Measurements from ENCODE around the gene ZNF407.

Gene ZNF407

DNA sequence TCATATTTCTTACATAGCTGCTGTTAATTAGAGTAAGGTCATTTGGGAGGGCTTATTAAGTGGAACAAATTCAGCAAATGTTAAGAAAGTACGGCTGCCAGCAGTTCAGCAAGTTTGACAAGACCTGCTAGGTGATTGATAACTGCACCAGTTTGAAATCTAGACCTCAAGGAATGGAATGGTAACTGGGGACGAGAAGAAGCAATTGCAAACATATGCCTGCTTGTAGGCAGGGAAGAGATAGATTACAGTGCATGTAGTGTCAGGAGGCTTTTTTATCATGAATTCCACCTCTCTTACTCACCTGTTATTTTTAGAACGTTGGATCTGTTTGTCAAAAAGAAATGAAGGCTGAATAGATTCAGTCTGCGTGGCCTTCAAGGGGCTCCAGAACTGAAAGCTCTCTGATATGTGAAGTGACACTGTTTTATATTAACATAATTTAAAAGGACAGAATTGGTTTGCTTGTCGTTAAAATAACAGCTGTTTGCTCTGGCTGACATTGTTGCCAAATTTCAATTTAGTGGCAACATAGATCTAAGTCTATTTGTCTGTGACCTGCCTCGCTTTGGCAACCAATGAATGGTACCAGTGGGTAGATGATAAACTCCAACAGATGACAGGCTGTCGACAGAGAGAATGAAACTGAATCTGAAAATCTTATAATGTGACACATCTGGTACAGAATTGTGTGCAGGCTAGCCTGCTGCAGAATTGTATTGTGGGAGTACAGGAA, 199.3 kb downstream of the ZNF407 start:
- no peaks in the 10 kb centered on the region for H3K27me3 Mint-ChIP-seq (ENCODE audit: low read depth, poor library complexity)
- no peaks in the 10 kb centered on the region for H3K36me3 Mint-ChIP-seq (ENCODE audit: low read depth)
- peaks cover 18% of the 10 kb centered on the region for H3K4me1 Mint-ChIP-seq
- no peak overlapping the region for H3K4me3 Mint-ChIP-seq
- H3K27ac Mint-ChIP-seq, result no peak overlapping the region
- DNase-seq, result no peak
- TF ChIP-seq, protein P1, sequence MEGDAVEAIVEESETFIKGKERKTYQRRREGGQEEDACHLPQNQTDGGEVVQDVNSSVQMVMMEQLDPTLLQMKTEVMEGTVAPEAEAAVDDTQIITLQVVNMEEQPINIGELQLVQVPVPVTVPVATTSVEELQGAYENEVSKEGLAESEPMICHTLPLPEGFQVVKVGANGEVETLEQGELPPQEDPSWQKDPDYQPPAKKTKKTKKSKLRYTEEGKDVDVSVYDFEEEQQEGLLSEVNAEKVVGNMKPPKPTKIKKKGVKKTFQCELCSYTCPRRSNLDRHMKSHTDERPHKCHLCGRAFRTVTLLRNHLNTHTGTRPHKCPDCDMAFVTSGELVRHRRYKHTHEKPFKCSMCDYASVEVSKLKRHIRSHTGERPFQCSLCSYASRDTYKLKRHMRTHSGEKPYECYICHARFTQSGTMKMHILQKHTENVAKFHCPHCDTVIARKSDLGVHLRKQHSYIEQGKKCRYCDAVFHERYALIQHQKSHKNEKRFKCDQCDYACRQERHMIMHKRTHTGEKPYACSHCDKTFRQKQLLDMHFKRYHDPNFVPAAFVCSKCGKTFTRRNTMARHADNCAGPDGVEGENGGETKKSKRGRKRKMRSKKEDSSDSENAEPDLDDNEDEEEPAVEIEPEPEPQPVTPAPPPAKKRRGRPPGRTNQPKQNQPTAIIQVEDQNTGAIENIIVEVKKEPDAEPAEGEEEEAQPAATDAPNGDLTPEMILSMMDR (IDR thresholded peaks at IDR 0.05), result no peak
- no peaks in the 10 kb centered on the region for H3K9me3 Mint-ChIP-seq

DNA sequence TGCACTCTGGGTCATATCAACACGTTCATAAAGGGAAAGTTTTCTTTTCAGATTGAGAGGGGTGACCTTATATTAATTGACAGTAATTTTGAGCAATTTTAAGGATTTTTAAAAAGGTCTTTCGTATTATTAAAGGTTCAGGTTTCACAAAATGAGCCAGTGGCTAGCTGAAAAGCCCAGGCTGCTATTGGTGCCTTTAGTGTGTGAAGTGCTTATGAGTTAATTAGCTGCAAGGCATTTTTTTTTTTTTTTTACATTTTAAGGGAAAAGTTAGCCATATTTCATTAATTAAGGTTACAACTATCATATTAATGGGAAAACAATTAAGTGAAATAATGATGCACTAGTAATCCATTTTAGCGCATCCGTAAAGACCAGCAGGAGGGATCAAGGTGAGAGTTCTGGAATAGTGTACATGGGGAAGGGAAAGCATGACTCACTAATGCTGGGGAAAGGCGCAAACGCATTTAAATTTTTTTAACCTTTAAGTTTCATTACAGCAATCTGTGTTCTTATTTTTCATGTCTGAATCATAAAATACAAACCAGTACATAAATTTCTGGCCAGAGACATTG, 200.0 kb downstream of the ZNF407 start:
- Mint-ChIP-seq H3K27ac (no peak overlapping the region), H3K9me3 (no peaks in the 10 kb centered on the region), H3K4me1 (peaks cover 18% of the 10 kb centered on the region), H3K27me3 (ENCODE audit: low read depth, poor library complexity) (no peaks in the 10 kb centered on the region), H3K36me3 (ENCODE audit: low read depth) (no peaks in the 10 kb centered on the region), H3K4me3 (no peak overlapping the region)
- no peak for DNase-seq
- TF ChIP-seq, protein P1 (IDR thresholded peaks at IDR 0.05), result no peak

DNA sequence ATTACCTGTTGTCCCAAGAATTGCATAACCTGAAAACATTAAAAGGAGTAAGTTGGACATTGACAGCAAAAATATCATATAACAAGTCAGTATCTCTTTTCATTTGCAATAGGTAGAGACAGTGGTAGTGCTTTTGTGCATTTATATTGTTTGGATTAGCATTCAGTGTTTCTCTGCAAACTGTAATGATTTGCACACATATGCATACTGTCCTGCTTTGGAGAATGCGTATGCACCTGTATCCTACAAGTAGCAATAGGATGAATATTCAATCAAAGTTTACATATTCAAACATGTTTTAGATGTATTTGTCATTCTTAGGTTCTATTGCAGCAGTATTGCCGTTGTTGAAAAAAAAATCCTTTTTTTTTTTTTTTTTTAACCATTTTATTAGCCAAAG, 201.9 kb downstream of the ZNF407 start:
- Mint-ChIP-seq H3K27me3 (ENCODE audit: low read depth, poor library complexity) (no peaks in the 10 kb centered on the region), H3K9me3 (no peaks in the 10 kb centered on the region), H3K36me3 (ENCODE audit: low read depth) (no peaks in the 10 kb centered on the region), H3K4me1 (peaks cover 30% of the 10 kb centered on the region), H3K4me3 (no peak overlapping the region), H3K27ac (no peak overlapping the region)
- TF ChIP-seq, protein P1 (IDR thresholded peaks at IDR 0.05), result no peak
- DNase-seq, result no peak

DNA sequence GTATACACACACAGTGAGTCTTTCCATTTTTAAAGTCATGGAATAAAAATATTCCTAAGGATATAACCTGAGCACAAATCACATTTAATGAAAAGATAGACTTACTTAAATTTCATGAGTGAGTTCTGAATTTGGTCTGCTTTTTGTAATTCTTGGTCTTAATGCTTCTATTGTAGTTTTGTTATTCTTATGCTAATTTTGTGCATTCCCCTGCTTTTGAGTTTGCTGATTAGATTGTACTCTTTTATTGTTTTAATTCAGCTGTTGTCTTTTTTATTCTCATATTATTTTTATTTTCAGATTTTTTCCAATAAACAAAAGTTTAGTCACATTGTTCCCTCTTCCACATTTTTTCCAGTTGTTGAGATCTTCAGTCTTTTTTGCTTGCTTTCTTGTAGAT, 202.4 kb downstream of the ZNF407 start:
- no peak overlapping the region for H3K27ac Mint-ChIP-seq
- H3K4me3 Mint-ChIP-seq, result no peak overlapping the region

DNA sequence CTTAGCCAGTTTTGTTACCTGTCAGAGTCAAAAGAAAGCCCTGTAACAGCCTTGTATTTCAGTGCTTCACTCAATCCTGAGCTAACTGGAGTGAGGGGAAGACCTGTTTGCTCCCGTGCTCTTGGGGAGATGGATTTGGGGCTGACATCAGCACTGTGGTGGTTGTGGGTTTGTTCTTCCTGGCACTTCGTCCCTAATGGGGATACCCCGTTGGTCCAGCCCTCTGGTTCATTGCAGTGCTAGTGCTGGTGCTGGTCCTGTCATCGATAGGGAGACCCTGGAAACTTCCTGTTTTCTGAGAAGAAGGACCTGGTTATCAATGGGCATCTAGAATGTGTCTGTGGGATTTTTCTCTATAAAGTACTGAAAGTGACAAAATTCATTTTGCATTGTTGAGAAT, 205.4 kb downstream of the ZNF407 start:
- H3K36me3 Mint-ChIP-seq (ENCODE audit: low read depth), result no peaks in the 10 kb centered on the region
- H3K9me3 Mint-ChIP-seq, result no peaks in the 10 kb centered on the region
- DNase-seq, result no peak
- H3K4me1 Mint-ChIP-seq, result peaks cover 19% of the 10 kb centered on the region
- no peak overlapping the region for H3K4me3 Mint-ChIP-seq
- no peaks in the 10 kb centered on the region for H3K27me3 Mint-ChIP-seq (ENCODE audit: low read depth, poor library complexity)
- TF ChIP-seq, protein P1 (IDR thresholded peaks at IDR 0.05), result no peak
- no peak overlapping the region for H3K27ac Mint-ChIP-seq

More for the DNA sequence above, 202.4 kb downstream of the ZNF407 start:
- H3K36me3 Mint-ChIP-seq (ENCODE audit: low read depth), result no peaks in the 10 kb centered on the region
- no peaks in the 10 kb centered on the region for H3K9me3 Mint-ChIP-seq
- H3K27me3 Mint-ChIP-seq (ENCODE audit: low read depth, poor library complexity), result no peaks in the 10 kb centered on the region
- peaks cover 36% of the 10 kb centered on the region for H3K4me1 Mint-ChIP-seq
- no peak for DNase-seq
- TF ChIP-seq, protein P1 (IDR thresholded peaks at IDR 0.05), result no peak

DNA sequence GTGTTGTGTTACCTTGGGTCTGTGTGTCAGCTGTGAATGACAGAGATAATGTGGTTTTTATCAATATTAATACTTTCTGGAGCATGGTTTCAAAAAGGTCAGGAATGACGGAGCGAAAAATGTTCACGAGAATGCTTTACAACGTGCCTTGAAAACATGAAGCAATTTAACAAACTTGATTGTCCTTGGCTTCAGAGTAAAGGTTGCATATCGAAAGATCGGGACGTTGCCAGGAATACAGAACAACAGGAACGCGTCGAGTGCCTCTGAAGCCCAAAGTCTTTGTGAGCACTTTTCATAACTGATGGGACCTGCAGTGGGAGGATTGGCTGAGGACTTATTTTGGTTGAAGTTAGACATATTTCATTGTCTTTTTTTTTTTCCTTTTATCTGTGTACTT, 206.1 kb downstream of the ZNF407 start:
- no peaks in the 10 kb centered on the region for H3K36me3 Mint-ChIP-seq (ENCODE audit: low read depth)
- H3K4me3 Mint-ChIP-seq, result no peak overlapping the region
- no peaks in the 10 kb centered on the region for H3K9me3 Mint-ChIP-seq
- TF ChIP-seq, protein P1 (IDR thresholded peaks at IDR 0.05), result no peak
- peaks cover 19% of the 10 kb centered on the region for H3K4me1 Mint-ChIP-seq
- no peak for DNase-seq
- no peak overlapping the region for H3K27ac Mint-ChIP-seq
- no peaks in the 10 kb centered on the region for H3K27me3 Mint-ChIP-seq (ENCODE audit: low read depth, poor library complexity)
